MG63 (cell line): ENCODE measurements around the gene OR4F16. TPM values are rescaled to one million over a fixed set of nuclear protein-coding genes. Genes with fewer than 3 reads are reported as not detected.
"Not testable (repeated sequence)": the region's sequence is repeated elsewhere in the genome, so short reads cannot be mapped to it uniquely, and the experiment has no call there.

Experiments used
- DNase-seq: peaks from one replicate; pipeline ENCODE4 v3.0.0-alpha.2; 2020
- H3K27me3 ChIP-seq: fragments of 250-450 bp; sonication (Bioruptor Pico); 2 replicates; pipeline ENCODE4 v1.5.1; 2020; ENCODE audit warnings: mild to moderate bottlenecking, moderate library complexity
- H3K36me3 ChIP-seq: fragments of 250-450 bp; sonication (Bioruptor Pico); 2 replicates; pipeline ENCODE4 v1.5.1; 2020; ENCODE audit warnings: mild to moderate bottlenecking, moderate library complexity
- H3K4me3 ChIP-seq: fragments of 250-450 bp; sonication (Bioruptor Pico); 2 replicates; pipeline ENCODE4 v1.5.1; 2020; ENCODE audit warnings: mild to moderate bottlenecking, moderate library complexity
- H3K9me3 ChIP-seq: fragments of 250-450 bp; sonication (Bioruptor Pico); 2 replicates; pipeline ENCODE4 v1.5.1; 2020; ENCODE audit warnings: mild to moderate bottlenecking, moderate library complexity
- total RNA-seq: library from RNA; depleted of rRNA; stranded (reverse); fragments of >200 nt; shearing (Covaris generic); gene quantifications from 2 replicates; pipeline ENCODE4 v1.2.3, GENCODE V29; 2014; ENCODE audit warnings: low replicate concordance; rRNA removed

Gene OR4F16
- total RNA-seq, result not detected in 2 replicates

- H3K4me3 ChIP-seq, H3K36me3 ChIP-seq, H3K9me3 ChIP-seq, DNase-seq, H3K27me3 ChIP-seq: not testable (repeated sequence)
Measured at GRCh38 chr1:686554-686953, at the start of gene OR4F16. OR4F16 (minus strand) TSS chr1:686654; CDS start chr1:686654, 0 bp downstream.

GRCh38 chr1:733649-734048 lies 47.2 kb upstream of the OR4F16 start:
- H3K4me3 ChIP-seq, H3K9me3 ChIP-seq, H3K36me3 ChIP-seq, H3K27me3 ChIP-seq: not testable (repeated sequence)
- DNase-seq, result peak; percentile 71

GRCh38 chr1:727040-727439 lies 40.6 kb upstream of the OR4F16 start:
- not testable (repeated sequence) for DNase-seq, H3K4me3 ChIP-seq, H3K27me3 ChIP-seq, H3K9me3 ChIP-seq, H3K36me3 ChIP-seq

Other genes starting within 250 kb of the OR4F16 start
- gene OR4F29, start 235.0 kb downstream of the OR4F16 start, total RNA-seq, result not detected in 2 replicates
- gene SAMD11, start 237.3 kb upstream of the OR4F16 start, total RNA-seq, result 32.7 and 43.5 TPM in 2 replicates